Esophagus muscularis mucosa (tissue), 4 donors: ENCODE measurements around the gene PRDM16. TPM values are rescaled to one million over a fixed set of nuclear protein-coding genes. Genes with fewer than 3 reads are reported as not detected.

ENCODE experiments used
- DNase-seq: peaks from one replicate; pipeline ENCODE4 v3.0.0-alpha.2; 2017; ENCODE audit errors: extremely low spot score
- H3K27ac ChIP-seq, 4 donors: fragments of 200-600 bp; sonication (generic); replicated peaks in 1 of 4; 1 replicate in 3 of 4; 2 replicates in 1 of 4; pipeline ENCODE4 v1.5.1; 2016 to 2019; ENCODE audit warnings: mild to moderate bottlenecking in 1 of 4
- H3K27me3 ChIP-seq, 4 donors: fragments of 200-600 bp; sonication (generic); one replicate each; pipeline versions ENCODE4 v1.5.1 to v1.6.0; 2016 to 2019
- H3K36me3 ChIP-seq, 4 donors: fragments of 200-600 bp; sonication (generic); one replicate each; pipeline ENCODE4 v1.5.1; 2016 to 2019
- H3K4me1 ChIP-seq, 4 donors: fragments of 200-600 bp; sonication (generic); one replicate each; pipeline ENCODE4 v1.5.1; 2016 to 2019
- H3K4me3 ChIP-seq, 4 donors: fragments of 200-600 bp; sonication (generic); 1 replicate in 2 of 4; 2 replicates in 2 of 4; pipeline ENCODE4 v1.5.1; 2016 to 2019; ENCODE audit warnings: mild to moderate bottlenecking in 4 of 4, moderate library complexity in 1 of 4
- H3K9me3 ChIP-seq, 4 donors: fragments of 200-600 bp; sonication (generic); 1 replicate in 3 of 4; 2 replicates in 1 of 4; pipeline ENCODE4 v1.5.1; 2016 to 2019
- CTCF ChIP-seq, 3 experiments: fragments of 200-600 bp in 2 of 3; fragments of 450-650 bp in 1 of 3; sonication (generic) in 2 of 3; IDR thresholded peaks; one replicate each; pipeline ENCODE4 v1.5.1; 2017 to 2019; ENCODE audit warnings: antibody characterized with exemption in 3 of 3, mild to moderate bottlenecking in 2 of 3, moderate library complexity in 1 of 3
- EP300 ChIP-seq: sonication (generic); formaldehyde crosslinking; IDR thresholded peaks from one replicate; pipeline ENCODE4 v1.6.1; 2017; ENCODE audit warnings: antibody characterized with exemption
- POLR2A ChIP-seq: fragments of 450-650 bp; IDR thresholded peaks from one replicate; pipeline ENCODE4 v1.6.1; 2017; ENCODE audit warnings: antibody characterized with exemption, moderate library complexity, mild to moderate bottlenecking, low read depth
- POLR2AphosphoS5 ChIP-seq, 2 donors: sonication (generic); formaldehyde crosslinking; IDR thresholded peaks; one replicate each; pipeline ENCODE4 v1.6.1; 2017; ENCODE audit warnings: antibody characterized with exemption in 2 of 2
- WGBS: methylation state at CpG from one replicate; pipeline ENCODE4 v1.1.5; 2018; 5-methylcytosine and 5-hydroxymethylcytosine counted together
- intact Hi-C: fragments of 100-400 bp; cut with DNase I; formaldehyde crosslinking; loops from one replicate; pipeline ENCODE4 v1.15.1; 2023
- total RNA-seq, 4 donors: library from RNA; depleted of rRNA; stranded (reverse); fragments of >200 nt; gene quantifications; one replicate each; pipeline versions ENCODE4 v1.1.0 to v1.2.1, GENCODE V29; 2016

Gene PRDM16
- total RNA-seq, 4 donors from 2014 or later = 1.2 to 4.4 (median 2.2) TPM

GRCh38 chr1:3481046-3481445, 412.0 kb downstream of the PRDM16 start:
- Histone ChIP-seq H3K27me3 (peaks cover 0 to 33% (median 0%) of the 10 kb centered on the region in 4 donors), H3K4me3 (no peak overlapping the region), H3K36me3 (no peaks in the 10 kb centered on the region), H3K9me3 (no peaks in the 10 kb centered on the region), H3K27ac (no peak overlapping the region), H3K4me1 (no peaks in the 10 kb centered on the region)
- intact Hi-C loops = no loop called here
- WGBS = 64% methylated on average over 3 of the region's 15 CpGs
- TF ChIP-seq EP300 = no peak
- no peak for TF ChIP-seq POLR2A
- TF ChIP-seq CTCF (IDR thresholded peaks at IDR 0.05) = no peak
- TF ChIP-seq POLR2AphosphoS5 (IDR thresholded peaks at IDR 0.05) = no peak
- DNase-seq = no peak

- no peak overlapping the region for H3K27ac ChIP-seq
- H3K9me3 ChIP-seq = no peaks in the 10 kb centered on the region
- WGBS = no CpG with 5 or more reads among the region's 20 CpGs
- intact Hi-C loops = no loop called here
- no peak for TF ChIP-seq EP300
- TF ChIP-seq POLR2AphosphoS5 (IDR thresholded peaks at IDR 0.05) = no peak
- TF ChIP-seq POLR2A = no peak
- no peak for TF ChIP-seq CTCF (IDR thresholded peaks at IDR 0.05)
- no peaks in the 10 kb centered on the region for H3K4me1 ChIP-seq
- H3K36me3 ChIP-seq = no peaks in the 10 kb centered on the region
- DNase-seq = no peak
- H3K27me3 ChIP-seq = peaks cover 0 to 24% (median 0%) of the 10 kb centered on the region in 4 donors
- H3K4me3 ChIP-seq = no peak overlapping the region
Observed at GRCh38 chr1:3481836-3482375, 412.9 kb downstream of the PRDM16 start.

GRCh38 chr1:3482378-3482849, 413.4 kb downstream of the PRDM16 start:
- no peak for TF ChIP-seq CTCF (IDR thresholded peaks at IDR 0.05)
- TF ChIP-seq EP300 = no peak
- no peak for TF ChIP-seq POLR2AphosphoS5 (IDR thresholded peaks at IDR 0.05)
- intact Hi-C loops = no loop called here
- no peak for DNase-seq
- WGBS = 80% methylated on average over 2 of the region's 18 CpGs
- Histone ChIP-seq H3K4me3 (no peak overlapping the region), H3K36me3 (no peaks in the 10 kb centered on the region), H3K4me1 (no peaks in the 10 kb centered on the region), H3K9me3 (no peaks in the 10 kb centered on the region), H3K27ac (no peak overlapping the region), H3K27me3 (peaks cover 0 to 24% (median 0%) of the 10 kb centered on the region in 4 donors)

GRCh38 chr1:3483380-3483779, 414.4 kb downstream of the PRDM16 start:
- DNase-seq = no peak
- Histone ChIP-seq H3K36me3 (no peaks in the 10 kb centered on the region), H3K27me3 (peaks cover 0 to 28% (median 0%) of the 10 kb centered on the region in 4 donors), H3K9me3 (peaks cover 0 to 6% (median 2%) of the 10 kb centered on the region in 4 donors), H3K4me1 (no peaks in the 10 kb centered on the region), H3K4me3 (no peak overlapping the region), H3K27ac (no peak overlapping the region)
- WGBS = 84% methylated on average over 7 of the region's 14 CpGs
- intact Hi-C loops = no loop called here
- TF ChIP-seq POLR2A = no peak
- TF ChIP-seq EP300 = no peak
- no peak for TF ChIP-seq POLR2AphosphoS5 (IDR thresholded peaks at IDR 0.05)
- TF ChIP-seq CTCF (IDR thresholded peaks at IDR 0.05) = no peak
